Testis (tissue), 3 donors: ENCODE data around the gene ALOX5AP. TPM values are rescaled to one million over a fixed set of nuclear protein-coding genes. Genes with fewer than 3 reads are reported as not detected.
A peak's percentile ranks its signal among the peaks of the same experiment; 100 is the strongest.

ENCODE experiments used
- DNase-seq: peaks from one replicate; pipeline ENCODE4 v3.0.0-alpha.2; 2019
- H3K27ac ChIP-seq, 2 donors: fragments of 200-600 bp; sonication (generic); one replicate each; pipeline ENCODE4 v1.5.1; 2019
- H3K27me3 ChIP-seq: fragments of 200-600 bp; sonication (generic); one replicate; pipeline ENCODE4 v1.5.1; 2019
- H3K36me3 ChIP-seq: fragments of 200-600 bp; sonication (generic); one replicate; pipeline ENCODE4 v1.5.1; 2017; ENCODE audit warnings: low read depth; ENCODE audit errors: missing control alignments
- H3K4me1 ChIP-seq: fragments of 200-600 bp; sonication (generic); one replicate; pipeline ENCODE4 v1.5.1; 2019
- H3K4me3 ChIP-seq, 2 donors: fragments of 200-600 bp; sonication (generic); one replicate each; pipeline ENCODE4 v1.5.1; 2017 to 2019
- H3K9me3 ChIP-seq: fragments of 200-600 bp; sonication (generic); one replicate; pipeline ENCODE4 v1.5.1; 2017
- CTCF ChIP-seq, 3 experiments: fragments of 450-650 bp in 2 of 3; fragments of 200-600 bp in 1 of 3; sonication (generic) in 1 of 3; IDR thresholded peaks; one replicate each; pipeline ENCODE4 v1.5.1; 2016 to 2019; ENCODE audit warnings: antibody characterized with exemption in 3 of 3, mild to moderate bottlenecking in 2 of 3, moderate library complexity in 1 of 3
- POLR2A ChIP-seq: fragments of 450-650 bp; IDR thresholded peaks from one replicate; pipeline ENCODE4 v1.6.1; 2017; ENCODE audit warnings: antibody characterized with exemption, mild to moderate bottlenecking, moderate library complexity
- WGBS, 2 donors: methylation state at CpG; one replicate each; pipeline ENCODE4 v1.1.5; 2018; 5-methylcytosine and 5-hydroxymethylcytosine counted together
- intact Hi-C: fragments of 100-400 bp; cut with DNase I; formaldehyde crosslinking; loops from one replicate; pipeline ENCODE4 v1.15.1; 2023; ENCODE audit warnings: low total_unique reads
- polyA plus RNA-seq: library from polyadenylated mRNA; stranded (reverse); fragments of 350-450 nt; fragmentation: Illumina TruSeq; extraction: RNeasy Lipid Tissue Mini Kit (QIAGEN cat#74804); gene quantifications from one replicate; pipeline ENCODE4 v1.2.3, GENCODE V29; 2014; ENCODE audit warnings: low read depth, low replicate concordance; ENCODE audit not compliant: insufficient read depth
- total RNA-seq, 2 donors: library from RNA; depleted of rRNA; stranded (reverse); fragments of >200 nt; gene quantifications; one replicate each; pipeline ENCODE4 v1.2.3, GENCODE V29; 2016

The ALOX5AP gene
- total and polyA plus RNA-seq, 3 donors from 2014 or later: 2.5 to 13.4 (median 7.3) TPM

DNA sequence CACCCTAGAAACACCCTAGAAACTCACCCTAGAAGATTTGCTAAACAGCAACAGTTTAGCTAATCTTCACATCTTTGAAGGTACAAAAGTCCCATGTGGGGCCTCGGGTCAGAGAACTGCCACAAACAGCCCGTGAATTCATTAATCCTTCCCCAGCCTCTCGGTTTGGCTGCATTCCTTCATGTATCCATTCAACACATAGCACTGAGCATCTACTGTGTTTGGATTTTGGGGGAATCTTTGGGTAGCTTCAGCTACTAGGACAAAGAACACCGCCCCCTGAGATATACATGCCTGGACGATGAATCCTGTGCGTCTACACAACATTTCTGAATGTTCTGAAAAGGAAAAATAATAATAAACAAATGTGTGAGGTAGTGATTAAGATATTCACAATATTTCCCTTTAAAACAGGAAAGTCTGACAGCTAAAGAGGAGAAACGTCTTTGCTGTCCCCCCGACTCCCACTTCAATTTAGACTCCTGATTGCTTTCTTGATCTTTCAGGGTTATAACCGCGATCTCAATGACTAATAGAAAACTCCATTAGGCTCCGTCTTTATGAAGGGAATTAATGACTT is 63.5 kb downstream of the ALOX5AP start:
- Histone ChIP-seq H3K27me3 (no peaks in the 10 kb centered on the region), H3K9me3 (no peaks in the 10 kb centered on the region), H3K36me3 (no peaks in the 10 kb centered on the region), H3K4me3 (peak overlapping the region in 1 of 2 donors; percentile 4), H3K27ac (no peak overlapping the region), H3K4me1 (peaks cover 9% of the 10 kb centered on the region)
- TF ChIP-seq CTCF (IDR thresholded peaks at IDR 0.05) (no peak), POLR2A (no peak)
- no peak for DNase-seq
- WGBS, 2 donors: 65 to 70% methylated on average over 11 of the region's 11 CpGs
- intact Hi-C loops: no loop called here

DNA sequence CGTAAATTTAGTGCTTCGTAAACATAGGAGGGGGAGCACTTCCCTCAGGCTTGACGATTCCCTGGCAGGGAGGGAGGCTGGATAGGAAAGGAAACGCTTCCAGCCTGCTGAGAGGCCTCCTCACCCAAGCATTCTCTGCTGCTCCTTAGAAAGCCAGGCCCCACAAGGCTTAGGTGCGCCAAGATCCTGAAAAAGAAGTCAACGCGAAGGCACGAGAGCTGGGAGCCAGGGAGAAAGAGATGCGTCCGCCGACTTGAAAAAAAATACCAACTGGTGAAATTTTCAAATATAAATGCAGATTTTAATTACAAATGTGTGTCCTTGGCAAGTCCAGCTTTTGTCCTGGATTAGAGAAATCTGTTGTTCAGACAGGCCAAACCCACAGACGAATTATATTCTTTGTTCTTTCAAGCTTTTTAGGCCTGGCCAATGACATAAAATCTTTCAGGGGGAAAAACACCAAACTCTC is 64.0 kb downstream of the ALOX5AP start:
- TF ChIP-seq CTCF (IDR thresholded peaks at IDR 0.05): no peak
- no peak for TF ChIP-seq POLR2A
- DNase-seq: no peak
- Histone ChIP-seq H3K4me1 (peaks cover 10% of the 10 kb centered on the region), H3K27me3 (no peaks in the 10 kb centered on the region), H3K36me3 (no peaks in the 10 kb centered on the region), H3K9me3 (no peaks in the 10 kb centered on the region), H3K4me3 (peak overlapping the region in 1 of 2 donors; percentile 4), H3K27ac (no peak overlapping the region)
- WGBS, 2 donors: 60 to 68% methylated on average over 12 of the region's 12 CpGs
- intact Hi-C loops: no loop called here

GRCh38 chr13:30800107-30800506 is 64.8 kb downstream of the ALOX5AP start:
- Histone ChIP-seq H3K4me1 (peaks cover 10% of the 10 kb centered on the region), H3K4me3 (no peak overlapping the region), H3K36me3 (no peaks in the 10 kb centered on the region), H3K9me3 (no peaks in the 10 kb centered on the region), H3K27me3 (no peaks in the 10 kb centered on the region), H3K27ac (no peak overlapping the region)
- DNase-seq: no peak
- 76 to 92% methylated on average over 2 of the region's 2 CpGs for WGBS, 2 donors
- intact Hi-C loops: loop anchor here (5.0 to 10.0 kb wide), 2 partner anchors 125 to 233 kb away; no protein-coding TSS in a partner anchor
- TF ChIP-seq POLR2A (no peak), CTCF (IDR thresholded peaks at IDR 0.05) (no peak)

DNA sequence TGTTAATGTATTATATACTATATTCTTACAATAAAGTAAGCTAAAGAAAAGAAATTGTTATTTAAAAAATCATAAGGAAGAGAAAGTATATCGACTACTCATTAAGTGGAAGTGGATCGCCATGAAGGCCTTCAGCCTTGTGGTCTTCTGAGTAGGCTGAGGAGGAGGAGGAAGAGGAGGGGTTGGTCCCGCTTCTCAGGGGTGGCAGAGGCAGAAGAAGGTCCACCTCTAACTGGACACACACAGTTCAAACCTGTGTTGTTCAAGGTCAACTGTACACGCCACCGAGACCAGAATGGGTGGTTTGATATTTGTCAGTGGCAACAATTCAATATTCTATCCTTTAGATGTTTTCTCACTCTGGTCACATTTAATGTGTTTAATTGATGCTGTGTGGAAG is 67.2 kb downstream of the ALOX5AP start:
- H3K4me3 ChIP-seq: no peak overlapping the region
- peaks cover 17% of the 10 kb centered on the region for H3K4me1 ChIP-seq
- peak overlapping the region in 1 of 2 donors; percentile 69 for H3K27ac ChIP-seq
- TF ChIP-seq POLR2A: no peak
- no peak for TF ChIP-seq CTCF (IDR thresholded peaks at IDR 0.05)
- H3K36me3 ChIP-seq: no peaks in the 10 kb centered on the region
- intact Hi-C loops: loop anchor here (5.0 to 10.0 kb wide), 2 partner anchors 128 to 235 kb away; no protein-coding TSS in a partner anchor
- no peak for DNase-seq
- no peaks in the 10 kb centered on the region for H3K9me3 ChIP-seq
- WGBS, 2 donors: 52% methylated on average over 5 of the region's 5 CpGs
- H3K27me3 ChIP-seq: no peaks in the 10 kb centered on the region
